ENCODE measurements around the gene SERPINA10.

The SERPINA10 gene

DNA sequence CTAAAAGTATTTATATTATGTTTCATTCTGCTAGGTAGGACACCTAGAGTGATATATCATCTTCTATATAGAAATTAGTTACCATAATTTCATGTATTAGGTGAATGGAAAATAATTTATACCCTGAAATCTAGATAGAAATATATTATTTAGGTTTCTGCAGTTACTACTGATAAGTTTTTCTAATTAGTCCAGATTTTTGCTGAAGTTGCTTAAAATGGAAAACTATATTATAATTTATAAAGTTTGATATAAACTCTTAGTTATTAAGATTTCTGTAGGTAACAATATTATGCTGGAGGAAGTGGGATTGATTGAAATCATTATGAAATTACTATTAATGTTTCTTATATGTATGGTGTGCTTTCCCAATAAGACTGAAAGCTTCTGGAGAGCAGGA is 56.0 kb downstream of the SERPINA10 start:
- Histone ChIP-seq H3K27ac (no peak overlapping the region), H3K27me3 (peaks cover 5% of the 10 kb centered on the region), H3K9me3 (no peaks in the 10 kb centered on the region), H3K4me3 (ENCODE audit: low read depth in 1 of 2, low read length in 1 of 2) (no peak overlapping the region), H3K4me1 (ENCODE audit: control insufficient read depth in 1 of 2, insufficient read depth in 1 of 2, low read depth in 1 of 2, low read length in 1 of 2) (no peaks in the 10 kb centered on the region), H3K36me3 (no peaks in the 10 kb centered on the region)
- TF ChIP-seq CTCF (IDR thresholded peaks at IDR 0.05): no peak
